B cell (primary cell): Measurements from ENCODE around the gene ZSWIM6. TPM values are rescaled to one million over a fixed set of nuclear protein-coding genes. Genes with fewer than 3 reads are reported as not detected.

ENCODE experiments used
- ATAC-seq: fragments of 200-7000 bp; cut with Tn5 transposase; one replicate; pipeline ENCODE4 v1.10.0; 2021; ENCODE audit warnings: low read depth, mild to moderate bottlenecking, moderate number of reproducible peaks, moderate library complexity
- CTCF ChIA-PET: fragments of 350-600 bp; sonication (Branson Sonifier 250); formaldehyde crosslinking; loops from one replicate; lab custom pipeline; 2021; ENCODE audit warnings: antibody characterized with exemption, inconsistent platforms; lab: Charles Lee
- POLR2A ChIA-PET: fragments of 350-600 bp; sonication (Branson Sonifier 250); formaldehyde crosslinking; loops from one replicate; lab custom pipeline; 2021; ENCODE audit warnings: antibody characterized with exemption; lab: Charles Lee
- DNase-seq: peaks from one replicate; pipeline ENCODE4 v3.0.0; 2013
- H2AFZ ChIP-seq: 2 replicates; pipeline ENCODE4 v1.6.1; 2012; ENCODE audit warnings: mild to moderate bottlenecking, low read depth, low read length; ENCODE audit not compliant: insufficient read depth, poor library complexity, severe bottlenecking
- H3K27ac ChIP-seq, 2 donors: 1 replicate in 1 of 2; 2 replicates in 1 of 2; pipeline ENCODE4 v1.5.1; 2012 to 2013; ENCODE audit warnings: low read length in 2 of 2, mild to moderate bottlenecking in 2 of 2, moderate library complexity in 1 of 2
- H3K27me3 ChIP-seq, 4 experiments: fragments of 200-600 bp in 1 of 4; sonication (generic) in 1 of 4; replicated peaks in 1 of 4; 1 replicate in 2 of 4; 2 replicates in 2 of 4; pipeline versions ENCODE4 v1.6.1 to v1.7.0; 2013 to 2016; ENCODE audit warnings: low read length in 3 of 4, mild to moderate bottlenecking in 2 of 4, mixed read lengths in 1 of 4, moderate library complexity in 1 of 4; ENCODE audit not compliant: insufficient read depth in 4 of 4, control insufficient read depth in 3 of 4; ENCODE audit errors: control extremely low read depth in 1 of 4
- H3K36me3 ChIP-seq, 2 experiments: replicated peaks in 1 of 2; 1 replicate in 1 of 2; 2 replicates in 1 of 2; pipeline versions ENCODE4 v1.6.1 to v1.7.1; 2013; ENCODE audit warnings: low read length in 1 of 2; ENCODE audit not compliant: insufficient read depth in 2 of 2, control insufficient read depth in 1 of 2; ENCODE audit errors: control extremely low read depth in 1 of 2, extremely low read depth in 1 of 2
- H3K4me1 ChIP-seq, 2 donors: fragments of 200-600 bp in 1 of 2; sonication (generic) in 1 of 2; 1 replicate in 1 of 2; 2 replicates in 1 of 2; pipeline versions ENCODE4 v1.5.1 to v1.6.1; 2013 to 2017; ENCODE audit warnings: low read length in 2 of 2; ENCODE audit not compliant: control insufficient read depth in 2 of 2, insufficient read depth in 2 of 2
- H3K4me2 ChIP-seq: replicated peaks from 2 replicates; pipeline ENCODE3; 2012; ENCODE audit warnings: mild to moderate bottlenecking, low read depth, low read length; ENCODE audit not compliant: poor library complexity, severe bottlenecking
- H3K4me3 ChIP-seq, 5 experiments: fragments of 200-600 bp in 1 of 5; sonication (generic) in 1 of 5; 1 replicate in 3 of 5; 2 replicates in 2 of 5; pipeline versions ENCODE4 v1.5.1 to v1.7.0; 2011 to 2016; ENCODE audit warnings: low read length in 4 of 5, mild to moderate bottlenecking in 4 of 5, low read depth in 2 of 5, control low read depth in 1 of 5, moderate library complexity in 1 of 5; ENCODE audit not compliant: insufficient read depth in 1 of 5; ENCODE audit errors: control extremely low read depth in 1 of 5, extremely low read depth in 1 of 5
- H3K79me2 ChIP-seq: fragments of 200-600 bp; sonication (generic); one replicate; pipeline ENCODE4 v1.6.0; 2016; ENCODE audit warnings: low read length; ENCODE audit not compliant: control insufficient read depth, insufficient read depth
- H3K9ac ChIP-seq: fragments of 200-600 bp; sonication (generic); 2 replicates; pipeline ENCODE4 v1.6.1; 2017; ENCODE audit warnings: mild to moderate bottlenecking, low read length, moderate library complexity
- H3K9me3 ChIP-seq, 3 donors: one replicate each; pipeline versions ENCODE4 v1.6.1 to v1.7.1; 2013; ENCODE audit warnings: low read length in 2 of 3; ENCODE audit not compliant: control insufficient read depth in 2 of 3, insufficient read depth in 1 of 3; ENCODE audit errors: control extremely low read depth in 1 of 3
- H4K20me1 ChIP-seq: 2 replicates; pipeline ENCODE4 v1.6.0; 2012; ENCODE audit warnings: mild to moderate bottlenecking, low read length; ENCODE audit not compliant: insufficient read depth, control insufficient read depth, poor library complexity, severe bottlenecking
- H3K27ac Mint-ChIP-seq: one replicate; pipeline ENCODE4 v1.8.0; 2021; ENCODE audit warnings: mixed read lengths
- H3K27me3 Mint-ChIP-seq: one replicate; pipeline ENCODE4 v1.8.0; 2021; ENCODE audit warnings: mixed read lengths
- H3K4me1 Mint-ChIP-seq: one replicate; pipeline ENCODE4 v1.8.0; 2021; ENCODE audit warnings: mixed read lengths
- H3K4me3 Mint-ChIP-seq: one replicate; pipeline ENCODE4 v1.8.0; 2021; ENCODE audit warnings: mixed read lengths
- H3K9me3 Mint-ChIP-seq: one replicate; pipeline ENCODE4 v1.8.0; 2022; ENCODE audit warnings: mixed read lengths; ENCODE audit not compliant: insufficient read depth
- CTCF ChIP-seq: fragments of 200-600 bp; IDR thresholded peaks from one replicate; pipeline ENCODE4 v1.8.0; 2022; ENCODE audit warnings: antibody characterized with exemption, mild to moderate bottlenecking
- EZH2 ChIP-seq: IDR thresholded peaks from 2 replicates; pipeline ENCODE4 v1.6.1; 2012; ENCODE audit warnings: borderline replicate concordance, low read depth, mild to moderate bottlenecking, moderate library complexity, low read length; ENCODE audit not compliant: insufficient read depth, poor library complexity, severe bottlenecking
- WGBS: methylation state at CpG from one replicate; pipeline ENCODE4 v1.1.5; 2013; ENCODE audit warnings: missing lambda C conversion rate; ENCODE audit not compliant: insufficient coverage; 5-methylcytosine and 5-hydroxymethylcytosine counted together
- intact Hi-C: fragments of 100-400 bp; cut with micrococcal nuclease; formaldehyde crosslinking; loops from one replicate; pipeline ENCODE4 v1.10.0; 2022
- polyA plus RNA-seq: library from polyadenylated mRNA; depleted of rRNA; stranded (reverse); fragments of >200 nt; gene quantifications from 2 replicates; pipeline ENCODE4 v1.2.3, GENCODE V29; 2012
- total RNA-seq, 2 donors: library from RNA; stranded (reverse); fragments of 120-200 nt in 1 of 2; gene quantifications; 1 replicate in 1 of 2; 2 replicates in 1 of 2; pipeline versions ENCODE4 v1.2.3 to v1.2.4, GENCODE V29; 2013 to 2022

Gene ZSWIM6
- total and polyA plus RNA-seq, 2 donors (not counting 1 experiment from before 2014, with no cell fraction given) = 7.9 to 16.4 TPM

GRCh38 chr5:61576556-61576955 is 244.5 kb downstream of the ZSWIM6 start:
- intact Hi-C loops = no loop called here
- Histone ChIP-seq H3K9ac (no peak overlapping the region), H3K79me2 (no peaks in the 10 kb centered on the region), H3K4me2 (no peak overlapping the region), H3K27me3 (no peaks in the 10 kb centered on the region), H2AFZ (no peak overlapping the region), H3K36me3 (no peaks in the 10 kb centered on the region), H4K20me1 (no peaks in the 10 kb centered on the region), H3K4me1 (no peaks in the 10 kb centered on the region), H3K9me3 (no peaks in the 10 kb centered on the region), H3K27ac (no peak overlapping the region), H3K4me3 (no peak overlapping the region)
- Mint-ChIP-seq H3K27ac (no peak overlapping the region), H3K27me3 (no peaks in the 10 kb centered on the region), H3K9me3 (no peaks in the 10 kb centered on the region), H3K4me3 (no peak overlapping the region), H3K4me1 (no peaks in the 10 kb centered on the region)
- POLR2A ChIA-PET = no interaction called here
- TF ChIP-seq EZH2 (no peak), CTCF (no peak)
- WGBS = 100% methylated on average over 3 of the region's 3 CpGs
- ATAC-seq (no peak), DNase-seq (no peak)
- CTCF ChIA-PET = no interaction called here

DNA sequence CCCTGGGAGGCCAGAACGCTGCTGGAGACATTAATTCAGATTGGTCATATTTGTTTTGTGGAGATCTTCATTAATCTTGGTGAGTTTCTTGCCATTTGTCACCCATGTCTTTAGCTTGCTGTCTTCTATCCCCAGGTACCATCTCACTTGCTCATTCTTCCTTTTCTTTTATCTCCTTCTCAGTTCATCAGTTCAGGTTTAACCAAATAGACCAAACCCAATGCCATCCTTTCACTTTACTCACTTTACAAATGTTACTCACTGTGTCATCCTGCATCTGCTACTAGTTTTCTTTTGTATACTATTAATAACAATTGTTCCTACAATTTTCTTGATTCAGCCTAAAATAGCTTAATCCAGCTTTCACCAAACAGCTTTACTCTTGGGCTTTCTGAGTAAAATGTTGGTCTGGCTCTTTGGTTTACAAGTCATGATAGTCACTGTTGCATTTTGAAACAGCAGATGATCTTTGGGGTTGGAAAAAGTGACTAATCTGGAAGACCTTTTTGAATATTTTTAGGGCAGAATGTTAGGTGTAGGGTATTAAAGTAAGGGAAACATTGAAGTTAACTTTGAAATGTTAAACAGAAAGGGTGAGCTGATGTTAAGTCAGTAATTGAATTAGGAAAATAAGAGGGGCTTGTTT is 246.9 kb downstream of the ZSWIM6 start:
- Histone ChIP-seq H4K20me1 (no peaks in the 10 kb centered on the region), H3K27ac (no peak overlapping the region), H3K79me2 (no peaks in the 10 kb centered on the region), H3K4me2 (no peak overlapping the region), H2AFZ (no peak overlapping the region), H3K36me3 (no peaks in the 10 kb centered on the region), H3K27me3 (peaks cover 0 to under 1% (median 0%) of the 10 kb centered on the region in 4 experiments), H3K4me1 (no peaks in the 10 kb centered on the region), H3K4me3 (no peak overlapping the region), H3K9ac (no peak overlapping the region), H3K9me3 (no peaks in the 10 kb centered on the region)
- TF ChIP-seq CTCF (no peak), EZH2 (no peak)
- CTCF ChIA-PET = no interaction called here
- DNase-seq (no peak), ATAC-seq (no peak)
- POLR2A ChIA-PET = no interaction called here
- WGBS = no CpG with 5 or more reads among the region's 1 CpG
- Mint-ChIP-seq H3K4me1 (no peaks in the 10 kb centered on the region), H3K27me3 (peaks cover 5% of the 10 kb centered on the region), H3K4me3 (no peak overlapping the region), H3K27ac (no peak overlapping the region), H3K9me3 (no peaks in the 10 kb centered on the region)
- intact Hi-C loops = no loop called here
